ENCODE results near the gene SLC51A.

DNA sequence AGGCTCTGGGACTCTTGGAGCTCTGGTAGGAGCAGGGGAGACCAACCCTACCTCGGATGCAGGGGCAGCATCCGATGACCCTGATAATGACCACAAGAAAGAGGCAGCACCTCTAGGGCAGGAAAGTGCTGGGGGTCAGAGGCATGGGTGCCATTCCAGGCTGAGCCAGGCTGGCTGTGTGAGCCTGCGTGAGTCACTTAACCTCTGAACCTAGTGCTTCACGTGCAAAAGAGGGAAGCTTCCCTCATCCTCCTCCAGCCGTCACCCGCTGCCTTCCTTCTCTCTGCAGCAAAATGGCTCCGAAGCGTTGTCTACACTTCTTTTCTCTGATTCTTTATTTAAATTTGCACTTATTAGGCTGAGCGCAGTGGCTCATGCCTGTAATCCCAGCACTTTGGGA, 40.6 kb upstream of the SLC51A start:
- TF ChIP-seq, protein P1, sequence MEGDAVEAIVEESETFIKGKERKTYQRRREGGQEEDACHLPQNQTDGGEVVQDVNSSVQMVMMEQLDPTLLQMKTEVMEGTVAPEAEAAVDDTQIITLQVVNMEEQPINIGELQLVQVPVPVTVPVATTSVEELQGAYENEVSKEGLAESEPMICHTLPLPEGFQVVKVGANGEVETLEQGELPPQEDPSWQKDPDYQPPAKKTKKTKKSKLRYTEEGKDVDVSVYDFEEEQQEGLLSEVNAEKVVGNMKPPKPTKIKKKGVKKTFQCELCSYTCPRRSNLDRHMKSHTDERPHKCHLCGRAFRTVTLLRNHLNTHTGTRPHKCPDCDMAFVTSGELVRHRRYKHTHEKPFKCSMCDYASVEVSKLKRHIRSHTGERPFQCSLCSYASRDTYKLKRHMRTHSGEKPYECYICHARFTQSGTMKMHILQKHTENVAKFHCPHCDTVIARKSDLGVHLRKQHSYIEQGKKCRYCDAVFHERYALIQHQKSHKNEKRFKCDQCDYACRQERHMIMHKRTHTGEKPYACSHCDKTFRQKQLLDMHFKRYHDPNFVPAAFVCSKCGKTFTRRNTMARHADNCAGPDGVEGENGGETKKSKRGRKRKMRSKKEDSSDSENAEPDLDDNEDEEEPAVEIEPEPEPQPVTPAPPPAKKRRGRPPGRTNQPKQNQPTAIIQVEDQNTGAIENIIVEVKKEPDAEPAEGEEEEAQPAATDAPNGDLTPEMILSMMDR (conservative IDR thresholded peaks at IDR 0.05 in 1 of 2, IDR thresholded peaks at IDR 0.05 in 1 of 2; ENCODE audit: low read depth in 1 of 2, low read length in 2 of 2): no peak
- TF ChIP-seq EZH2 (IDR thresholded peaks at IDR 0.05; ENCODE audit: low read length, missing control alignments): no peak
